ENCODE data around the gene XKR8.
A peak's percentile ranks its signal among the peaks of the same experiment; 100 is the strongest.

Gene XKR8

GRCh38 chr1:27955076-27955475 lies 4.7 kb upstream of the XKR8 start:
- no peak overlapping the region for H3K4me3 ChIP-seq (ENCODE audit: low read length)
- TF ChIP-seq CTCF (conservative IDR thresholded peaks at IDR 0.05; ENCODE audit: low read depth, low read length): no peak
- DNase-seq (ENCODE audit: low read depth): no peak

GRCh38 chr1:27956761-27957160 lies 3.0 kb upstream of the XKR8 start:
- no peak for DNase-seq (ENCODE audit: low read depth)
- no peak overlapping the region for H3K4me3 ChIP-seq (ENCODE audit: low read length)
- no peak for TF ChIP-seq CTCF (conservative IDR thresholded peaks at IDR 0.05; ENCODE audit: low read depth, low read length)

- no peak for TF ChIP-seq CTCF (conservative IDR thresholded peaks at IDR 0.05; ENCODE audit: low read depth, low read length)
- H3K4me3 ChIP-seq (ENCODE audit: low read length): no peak overlapping the region
- DNase-seq (ENCODE audit: low read depth): no peak
Observed at GRCh38 chr1:27957655-27958054, 2.1 kb upstream of the XKR8 start.

GRCh38 chr1:27958513-27958912 lies 1.3 kb upstream of the XKR8 start:
- no peak overlapping the region for H3K4me3 ChIP-seq (ENCODE audit: low read length)
- DNase-seq (ENCODE audit: low read depth): no peak
- TF ChIP-seq CTCF (conservative IDR thresholded peaks at IDR 0.05; ENCODE audit: low read depth, low read length): no peak

GRCh38 chr1:27960762-27961645 lies 1.2 kb downstream of the XKR8 start:
- DNase-seq (ENCODE audit: low read depth): no peak
- H3K4me3 ChIP-seq (ENCODE audit: low read length): peak overlapping the region; percentile 63
- no peak for TF ChIP-seq CTCF (conservative IDR thresholded peaks at IDR 0.05; ENCODE audit: low read depth, low read length)

GRCh38 chr1:27961646-27962221 lies 2.0 kb downstream of the XKR8 start:
- no peak overlapping the region for H3K4me3 ChIP-seq (ENCODE audit: low read length)
- no peak for DNase-seq (ENCODE audit: low read depth)
- no peak for TF ChIP-seq CTCF (conservative IDR thresholded peaks at IDR 0.05; ENCODE audit: low read depth, low read length)

GRCh38 chr1:27963393-27963792 lies 3.6 kb downstream of the XKR8 start:
- no peak overlapping the region for H3K4me3 ChIP-seq (ENCODE audit: low read length)
- DNase-seq (ENCODE audit: low read depth): no peak
- TF ChIP-seq CTCF (conservative IDR thresholded peaks at IDR 0.05; ENCODE audit: low read depth, low read length): no peak
